PC-9 (cell line): ENCODE data around the gene HAT1.

ENCODE experiments used
- EZH2 ChIP-seq: fragments of 200-600 bp; sonication (generic); IDR thresholded peaks from 2 replicates; pipeline ENCODE4 v1.8.0; 2017; ENCODE audit warnings: antibody characterized with exemption, low read depth
- TF ChIP-seq, protein P1 (sequence below): fragments of 200-600 bp; sonication (generic); conservative IDR thresholded peaks from 2 replicates; pipeline ENCODE4 v1.6.1; 2017; ENCODE audit warnings: mixed run types, antibody characterized with exemption, mild to moderate bottlenecking, moderate library complexity

DNA sequence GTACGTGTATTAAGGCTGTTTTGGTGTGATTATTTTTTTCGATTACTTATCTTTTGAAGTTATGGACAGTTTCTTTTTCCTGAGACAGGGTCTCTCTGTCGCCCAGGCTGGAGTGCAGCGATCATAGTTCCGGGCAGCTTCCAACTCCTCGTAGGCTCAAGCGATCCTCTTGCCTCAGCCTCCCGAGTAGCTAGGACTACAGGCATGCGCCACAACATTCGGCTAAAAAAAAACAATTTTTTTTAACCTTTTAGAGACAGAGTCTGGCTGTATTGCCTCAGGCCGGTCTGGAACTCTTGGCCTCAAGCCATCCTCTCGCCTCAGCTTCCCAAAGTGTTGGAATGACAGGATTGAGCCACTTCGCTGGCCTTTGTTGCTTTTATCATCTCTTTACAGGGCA lies 945 bp downstream of the HAT1 start:
- TF ChIP-seq, protein P1, sequence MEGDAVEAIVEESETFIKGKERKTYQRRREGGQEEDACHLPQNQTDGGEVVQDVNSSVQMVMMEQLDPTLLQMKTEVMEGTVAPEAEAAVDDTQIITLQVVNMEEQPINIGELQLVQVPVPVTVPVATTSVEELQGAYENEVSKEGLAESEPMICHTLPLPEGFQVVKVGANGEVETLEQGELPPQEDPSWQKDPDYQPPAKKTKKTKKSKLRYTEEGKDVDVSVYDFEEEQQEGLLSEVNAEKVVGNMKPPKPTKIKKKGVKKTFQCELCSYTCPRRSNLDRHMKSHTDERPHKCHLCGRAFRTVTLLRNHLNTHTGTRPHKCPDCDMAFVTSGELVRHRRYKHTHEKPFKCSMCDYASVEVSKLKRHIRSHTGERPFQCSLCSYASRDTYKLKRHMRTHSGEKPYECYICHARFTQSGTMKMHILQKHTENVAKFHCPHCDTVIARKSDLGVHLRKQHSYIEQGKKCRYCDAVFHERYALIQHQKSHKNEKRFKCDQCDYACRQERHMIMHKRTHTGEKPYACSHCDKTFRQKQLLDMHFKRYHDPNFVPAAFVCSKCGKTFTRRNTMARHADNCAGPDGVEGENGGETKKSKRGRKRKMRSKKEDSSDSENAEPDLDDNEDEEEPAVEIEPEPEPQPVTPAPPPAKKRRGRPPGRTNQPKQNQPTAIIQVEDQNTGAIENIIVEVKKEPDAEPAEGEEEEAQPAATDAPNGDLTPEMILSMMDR = no peak
- TF ChIP-seq EZH2 = no peak
